HepG2 (cell line): ENCODE results near the gene PTPRM. TPM values are rescaled to one million over a fixed set of nuclear protein-coding genes. Genes with fewer than 3 reads are reported as not detected.

ENCODE experiments used
- ATAC-seq: fragments of 200-7000 bp; cut with Tn5 transposase; 3 replicates; pipeline ENCODE4 v1.9.1; 2020; ENCODE audit warnings: mild to moderate bottlenecking, moderate library complexity
- BruUV-seq: library from RNA; stranded (reverse); fragments of 400-500 nt; replicated peaks from 2 replicates; lab custom pipeline; 2021; lab: Mats Ljungman, UMichigan
- CTCF ChIA-PET: fragments of 300-600 bp; formaldehyde crosslinking; extraction: SDS; loops from one replicate; lab custom pipeline; 2021; ENCODE audit warnings: low total read pairs, inconsistent platforms, low intra/inter-chr PET ratio; lab: Yijun Ruan, JAX
- POLR2A ChIA-PET: fragments of 350-600 bp; sonication (Branson Sonifier 250); formaldehyde crosslinking; loops from one replicate; lab custom pipeline; 2020; ENCODE audit warnings: antibody characterized with exemption, inconsistent platforms; lab: Yijun Ruan, JAX
- DNase-seq: peaks from one replicate; pipeline ENCODE4 v3.0.0-alpha.2; 2015; ENCODE audit warnings: low spot score
- FAIRE-seq: peaks from 3 replicates; lab custom pipeline; 2011; peaks lifted over from hg19 to GRCh38; lab: Jason Lieb, UNC
- H2AFZ ChIP-seq: one replicate; pipeline ENCODE4 v1.6.1; 2011; ENCODE audit warnings: low read length, inconsistent platforms
- H3K27ac ChIP-seq: fragments of 300-600 bp; 3 replicates; pipeline ENCODE4 v1.8.0; 2011; ENCODE audit warnings: mixed run types, mild to moderate bottlenecking, mixed read lengths, low read length, inconsistent platforms; ENCODE audit not compliant: insufficient read depth; ENCODE audit errors: extremely low read length
- H3K27me3 ChIP-seq, 2 experiments: fragments of 200-600 bp in 1 of 2; 2 replicates in 1 of 2; 3 replicates in 1 of 2; pipeline versions ENCODE4 v1.6.0 to v1.8.0; 2011; ENCODE audit warnings: low read length in 2 of 2, mild to moderate bottlenecking in 2 of 2, moderate library complexity in 2 of 2, inconsistent platforms in 1 of 2; ENCODE audit not compliant: insufficient read depth in 2 of 2, control insufficient read depth in 1 of 2
- H3K36me3 ChIP-seq, 2 experiments: fragments of 200-600 bp in 1 of 2; replicated peaks in 1 of 2; 2 replicates in 1 of 2; 3 replicates in 1 of 2; pipeline versions ENCODE4 v1.5.1 to v1.8.0; 2011; ENCODE audit warnings: low read length in 2 of 2, inconsistent platforms in 1 of 2; ENCODE audit not compliant: insufficient read depth in 2 of 2, control insufficient read depth in 1 of 2
- H3K4me1 ChIP-seq: 2 replicates; pipeline ENCODE4 v1.5.1; 2012; ENCODE audit warnings: low read length, inconsistent platforms; ENCODE audit not compliant: insufficient read depth
- H3K4me2 ChIP-seq: 2 replicates; pipeline ENCODE4 v1.6.0; 2011; ENCODE audit warnings: low read depth, low read length, inconsistent platforms
- H3K4me3 ChIP-seq, 3 experiments: fragments of 200-600 bp in 1 of 3; sonication (generic), shearing (Covaris generic) in 1 of 3; replicated peaks in 1 of 3; 2 replicates each; pipeline ENCODE4 v1.5.1; 2011 to 2016; ENCODE audit warnings: low read length in 3 of 3, inconsistent platforms in 2 of 3, low read depth in 2 of 3, mild to moderate bottlenecking in 2 of 3, control low read depth in 1 of 3, mixed read lengths in 1 of 3; ENCODE audit not compliant: insufficient read depth in 1 of 3
- H3K79me2 ChIP-seq: one replicate; pipeline ENCODE4 v1.6.1; 2011; ENCODE audit warnings: low read length, inconsistent platforms; ENCODE audit not compliant: insufficient read depth
- H3K9ac ChIP-seq: 2 replicates; pipeline ENCODE4 v1.6.0; 2011; ENCODE audit warnings: mild to moderate bottlenecking, low read depth, low read length, inconsistent platforms; ENCODE audit not compliant: insufficient read depth
- H3K9me3 ChIP-seq: 2 replicates; pipeline ENCODE4 v1.5.1; 2012; ENCODE audit warnings: mild to moderate bottlenecking, low read length
- H4K20me1 ChIP-seq: 2 replicates; pipeline ENCODE4 v1.6.0; 2011; ENCODE audit warnings: inconsistent platforms, mild to moderate bottlenecking, low read length, moderate library complexity; ENCODE audit not compliant: insufficient read depth
- DBP ChIP-seq: sonication (generic); formaldehyde crosslinking; IDR thresholded peaks from 2 replicates; pipeline ENCODE4 v1.4.0; 2020; ENCODE audit warnings: missing genetic modification reagents; ENCODE audit errors: not compliant biosample characterization
- HOXD1 ChIP-seq: sonication (generic); formaldehyde crosslinking; IDR thresholded peaks from 2 replicates; pipeline ENCODE4 v1.5.0; 2020; ENCODE audit warnings: missing genetic modification reagents
- MTA1 ChIP-seq: sonication (generic); formaldehyde crosslinking; IDR thresholded peaks from 2 replicates; pipeline ENCODE4 v1.4.0; 2020; ENCODE audit warnings: missing genetic modification reagents, mild to moderate bottlenecking, borderline replicate concordance
- TFDP2 ChIP-seq: sonication (generic); formaldehyde crosslinking; IDR thresholded peaks from 2 replicates; pipeline ENCODE4 v1.4.0; 2020; ENCODE audit warnings: missing genetic modification reagents
- ZMYM3 ChIP-seq: sonication (generic); formaldehyde crosslinking; IDR thresholded peaks from 2 replicates; pipeline ENCODE4 v1.5.1; 2020; ENCODE audit warnings: mild to moderate bottlenecking, missing genetic modification reagents
- ZNF280D ChIP-seq: sonication (generic); formaldehyde crosslinking; IDR thresholded peaks from 2 replicates; pipeline ENCODE4 v1.5.1; 2020; ENCODE audit warnings: mild to moderate bottlenecking, missing genetic modification reagents
- ZNF460 ChIP-seq: sonication (generic); formaldehyde crosslinking; IDR thresholded peaks from 2 replicates; pipeline ENCODE4 v1.5.1; 2020; ENCODE audit warnings: missing genetic modification reagents, mild to moderate bottlenecking, borderline replicate concordance
- ZNF562 ChIP-seq: sonication (generic); formaldehyde crosslinking; IDR thresholded peaks from 2 replicates; pipeline ENCODE4 v1.8.0; 2022; ENCODE audit warnings: missing genetic modification reagents, borderline replicate concordance
- WGBS: methylation state at CpG from one replicate; pipeline ENCODE4 v1.1.6; 2017; ENCODE audit warnings: low lambda C conversion rate; 5-methylcytosine and 5-hydroxymethylcytosine counted together
- in situ Hi-C: cut with HindIII; loops from 2 replicates; pipeline ENCODE4 v1.10.0; 2017; ENCODE audit warnings: low pct_unique_long_range_greater_than_20kb; ENCODE audit not compliant: extremely low pct_ligation_motif_present
- intact Hi-C: fragments of 100-400 bp; cut with micrococcal nuclease; formaldehyde crosslinking; loops from one replicate; pipeline ENCODE4 v1.10.0; 2022; ENCODE audit not compliant: unreplicated experiment
- polyA plus RNA-seq, 8 experiments: library from polyadenylated mRNA; depleted of rRNA in 3 of 8; stranded (reverse) in 7 of 8; unstranded in 1 of 8; fragments of >200 nt; fragmentation: Illumina TruSeq in 4 of 8; extraction: Trizol in 4 of 8; gene quantifications; 2 replicates each; pipeline versions ENCODE4 v1.2.1 to v1.2.3, GENCODE V29; 2011 to 2016; ENCODE audit warnings: low read depth in 4 of 8, missing spikeins in 1 of 8, mixed read lengths in 1 of 8; ENCODE audit not compliant: insufficient read depth in 1 of 8
- total RNA-seq, 5 experiments: library from RNA; depleted of rRNA; stranded (reverse); fragments of >200 nt; fragmentation: Illumina TruSeq; extraction: Trizol; gene quantifications; 2 replicates each; pipeline ENCODE4 v1.2.3, GENCODE V29; 2016; ENCODE audit warnings: low read depth in 1 of 5

PTPRM gene
- total and polyA plus RNA-seq, 2 of the 13 experiments (the other 11 are each of a cell fraction or from before 2014, with no cell fraction given) = 12.6 to 108 TPM

GRCh38 chr18:7958081-7958896, 391.2 kb downstream of the PTPRM start:
- ATAC-seq = no peak
- Histone ChIP-seq H4K20me1 (no peaks in the 10 kb centered on the region), H3K4me3 (no peak overlapping the region), H3K27ac (no peak overlapping the region)
- intact Hi-C loops = no loop called here
- TF ChIP-seq ZNF562 (CRISPR knock-in tag) (no peak), TFDP2 (CRISPR knock-in tag) (no peak), MTA1 (CRISPR knock-in tag) (no peak), DBP (CRISPR knock-in tag) (no peak), ZNF280D (no peak), HOXD1 (no peak), ZNF460 (no peak), ZMYM3 (CRISPR knock-in tag) (no peak)
- TF ChIP-seq, all 625 proteins: peak for 0
- Histone ChIP-seq H3K36me3 (peaks cover 4 to 8% of the 10 kb centered on the region in 2 experiments; a peak in 3 of 5 replicates), H3K4me1 (no peaks in the 10 kb centered on the region), H3K79me2 (no peaks in the 10 kb centered on the region), H3K9ac (no peak overlapping the region), H3K9me3 (no peaks in the 10 kb centered on the region), H2AFZ (no peak overlapping the region), H3K4me2 (no peak overlapping the region), H3K27me3 (no peaks in the 10 kb centered on the region)
- BruUV-seq = no TSS peak
- DNase-seq = no peak
- 87% methylated on average over 4 of the region's 4 CpGs for WGBS
- POLR2A ChIA-PET = no interaction called here
- CTCF ChIA-PET = no interaction called here
- no peak for FAIRE-seq
- in situ Hi-C loops = no loop called here
